Hematopoietic multipotent progenitor cell treated with erythropoietin and hydrocortisone succinate and interleukin-3 and kit ligand, for 6 days (in vitro differentiated cells): Measurements from ENCODE around the gene MRAP2.
"Not testable (repeated sequence)": the region's sequence is repeated elsewhere in the genome, so short reads cannot be mapped to it uniquely, and the experiment has no call there.

Source experiments
- DNase-seq: peaks from one replicate; pipeline ENCODE4 v3.0.0-alpha.2; 2015

MRAP2 gene

GRCh38 chr6:84035484-84035883 is 1.9 kb downstream of the MRAP2 start:
- no peak for DNase-seq

GRCh38 chr6:84037425-84038089 is 4.0 kb downstream of the MRAP2 start:
- DNase-seq: no peak

- peak; percentile 71 for DNase-seq
Observed at GRCh38 chr6:84042603-84043002, 9.0 kb downstream of the MRAP2 start.

- DNase-seq: no peak
Observed at GRCh38 chr6:84043555-84043954, 10.0 kb downstream of the MRAP2 start.

GRCh38 chr6:84046755-84047154 is 13.2 kb downstream of the MRAP2 start:
- no peak for DNase-seq

GRCh38 chr6:84048588-84048987 is 15.0 kb downstream of the MRAP2 start:
- DNase-seq: no peak

- no peak for DNase-seq
Observed at GRCh38 chr6:84050408-84050807, 16.8 kb downstream of the MRAP2 start.

- DNase-seq: no peak
Observed at GRCh38 chr6:84052204-84052882, 18.8 kb downstream of the MRAP2 start.

GRCh38 chr6:84052883-84053241 is 19.3 kb downstream of the MRAP2 start:
- no peak for DNase-seq

GRCh38 chr6:84055647-84056046 is 22.1 kb downstream of the MRAP2 start:
- DNase-seq: no peak

GRCh38 chr6:84057908-84058307 is 24.3 kb downstream of the MRAP2 start:
- DNase-seq: no peak

GRCh38 chr6:84059082-84059481 is 25.5 kb downstream of the MRAP2 start:
- peak; percentile 56 for DNase-seq

- no peak for DNase-seq
Observed at GRCh38 chr6:84061174-84061573, 27.6 kb downstream of the MRAP2 start.

GRCh38 chr6:84061613-84062398 is 28.2 kb downstream of the MRAP2 start:
- no peak for DNase-seq

- DNase-seq: peak; percentile 82
Observed at GRCh38 chr6:84062519-84063154, 29.1 kb downstream of the MRAP2 start.

GRCh38 chr6:84065693-84066290 is 32.2 kb downstream of the MRAP2 start:
- no peak for DNase-seq

- no peak for DNase-seq
Observed at GRCh38 chr6:84066536-84066935, 33.0 kb downstream of the MRAP2 start.

GRCh38 chr6:84068873-84069272 is 35.3 kb downstream of the MRAP2 start:
- not testable (repeated sequence) for DNase-seq

GRCh38 chr6:84072442-84072997 is 38.9 kb downstream of the MRAP2 start:
- no peak for DNase-seq

GRCh38 chr6:84074988-84075781 is 41.6 kb downstream of the MRAP2 start:
- DNase-seq: no peak

GRCh38 chr6:84077645-84078044 is 44.1 kb downstream of the MRAP2 start:
- no peak for DNase-seq

- no peak for DNase-seq
Observed at GRCh38 chr6:84078335-84078734, 44.8 kb downstream of the MRAP2 start.
